PC-3 (cell line): ENCODE results near the gene ANKFN1. TPM values are rescaled to one million over a fixed set of nuclear protein-coding genes. Genes with fewer than 3 reads are reported as not detected.

Experiments used
- ATAC-seq: fragments of 200-7000 bp; cut with Tn5 transposase; 2 replicates; pipeline ENCODE4 v1.9.1; 2020; ENCODE audit warnings: mild to moderate bottlenecking, moderate library complexity
- BruUV-seq: library from RNA; stranded (reverse); fragments of 400-500 nt; replicated peaks from 2 replicates; lab custom pipeline; 2021; lab: Mats Ljungman, UMichigan
- CTCF ChIA-PET: fragments of 300-600 bp; sonication (Branson Sonifier 250); formaldehyde crosslinking; loops from one replicate; lab custom pipeline; 2022; ENCODE audit warnings: antibody characterized with exemption; lab: Charles Lee
- POLR2A ChIA-PET: fragments of 300-600 bp; sonication (Branson Sonifier 250); formaldehyde crosslinking; loops from one replicate; lab custom pipeline; 2022; ENCODE audit warnings: antibody characterized with exemption; ENCODE audit not compliant: unreplicated experiment; lab: Charles Lee
- DNase-seq: peaks from one replicate; pipeline ENCODE4 v3.0.0-alpha.2; 2015
- H2AFZ ChIP-seq: fragments of 300-600 bp; sonication (generic); 2 replicates; pipeline ENCODE4 v1.6.0; 2016; ENCODE audit warnings: antibody characterized with exemption, low read length
- H3F3A ChIP-seq: fragments of 300-600 bp; sonication (generic); one replicate; pipeline ENCODE4 v1.6.0; 2017; ENCODE audit warnings: antibody characterized with exemption, low read length, control low read depth, mild to moderate bottlenecking; ENCODE audit not compliant: unreplicated experiment
- H3K27ac ChIP-seq: fragments of 300-600 bp; sonication (generic); 2 replicates; pipeline ENCODE4 v1.5.1; 2016; ENCODE audit warnings: mild to moderate bottlenecking, low read length
- H3K27me3 ChIP-seq: fragments of 300-600 bp; sonication (generic); 2 replicates; pipeline ENCODE4 v1.6.1; 2016; ENCODE audit warnings: low read length, mixed read lengths
- H3K36me3 ChIP-seq: fragments of 300-600 bp; sonication (generic); 2 replicates; pipeline ENCODE4 v1.6.1; 2016; ENCODE audit warnings: low read depth, mixed run types, low read length, mixed read lengths
- H3K4me1 ChIP-seq: fragments of 300-600 bp; sonication (generic); 2 replicates; pipeline ENCODE4 v1.5.1; 2016; ENCODE audit warnings: low read length; ENCODE audit not compliant: insufficient read depth
- H3K4me2 ChIP-seq: fragments of 300-600 bp; sonication (generic); 2 replicates; pipeline ENCODE4 v1.6.0; 2016; ENCODE audit warnings: low read length
- H3K4me3 ChIP-seq: fragments of 300-600 bp; sonication (generic); 2 replicates; pipeline ENCODE4 v1.5.1; 2016; ENCODE audit warnings: mild to moderate bottlenecking, low read length, mixed read lengths
- H3K79me2 ChIP-seq: fragments of 300-600 bp; sonication (generic); 2 replicates; pipeline ENCODE4 v1.6.1; 2017; ENCODE audit warnings: low read length, mixed read lengths
- H3K9ac ChIP-seq: fragments of 300-600 bp; sonication (generic); 2 replicates; pipeline ENCODE4 v1.6.0; 2016; ENCODE audit warnings: mild to moderate bottlenecking, low read length
- H3K9me2 ChIP-seq: fragments of 300-600 bp; sonication (generic); replicated peaks from 2 replicates; pipeline ENCODE4 v1.6.1; 2016; ENCODE audit warnings: mixed run types, low read length, mixed read lengths
- H3K9me3 ChIP-seq: fragments of 300-600 bp; sonication (generic); 2 replicates; pipeline ENCODE4 v1.6.1; 2016; ENCODE audit warnings: low read length, mixed read lengths
- H4K20me1 ChIP-seq: fragments of 300-600 bp; sonication (generic); 2 replicates; pipeline ENCODE4 v1.6.1; 2016; ENCODE audit warnings: low read length, mixed read lengths
- EZH2 ChIP-seq: fragments of 300-600 bp; sonication (generic); IDR thresholded peaks from one replicate; pipeline ENCODE4 v1.6.1; 2017; ENCODE audit warnings: antibody characterized with exemption, mild to moderate bottlenecking, low read length; ENCODE audit not compliant: unreplicated experiment
- EZH2phosphoT487 ChIP-seq: fragments of 300-600 bp; sonication (generic); IDR thresholded peaks from 2 replicates; pipeline ENCODE4 v1.6.1; 2018; ENCODE audit warnings: mild to moderate bottlenecking, antibody characterized with exemption, low read length, borderline replicate concordance
- intact Hi-C: fragments of 100-400 bp; cut with micrococcal nuclease; formaldehyde crosslinking; loops from 2 replicates; pipeline ENCODE4 v1.9.0; 2023
- total RNA-seq: library from RNA; depleted of rRNA; stranded (reverse); fragments of >200 nt; gene quantifications from 2 replicates; pipeline ENCODE4 v1.2.3, GENCODE V29; 2014
- TF ChIP-seq, protein P1 (sequence below): fragments of 300-600 bp; sonication (generic); conservative IDR thresholded peaks from 2 replicates; pipeline ENCODE4 v1.5.1; 2017; ENCODE audit warnings: antibody characterized with exemption, low read depth, mild to moderate bottlenecking, low read length

Gene ANKFN1
- total RNA-seq, 1 experiment from 2014 or later: not detected

- TF ChIP-seq, protein P1, sequence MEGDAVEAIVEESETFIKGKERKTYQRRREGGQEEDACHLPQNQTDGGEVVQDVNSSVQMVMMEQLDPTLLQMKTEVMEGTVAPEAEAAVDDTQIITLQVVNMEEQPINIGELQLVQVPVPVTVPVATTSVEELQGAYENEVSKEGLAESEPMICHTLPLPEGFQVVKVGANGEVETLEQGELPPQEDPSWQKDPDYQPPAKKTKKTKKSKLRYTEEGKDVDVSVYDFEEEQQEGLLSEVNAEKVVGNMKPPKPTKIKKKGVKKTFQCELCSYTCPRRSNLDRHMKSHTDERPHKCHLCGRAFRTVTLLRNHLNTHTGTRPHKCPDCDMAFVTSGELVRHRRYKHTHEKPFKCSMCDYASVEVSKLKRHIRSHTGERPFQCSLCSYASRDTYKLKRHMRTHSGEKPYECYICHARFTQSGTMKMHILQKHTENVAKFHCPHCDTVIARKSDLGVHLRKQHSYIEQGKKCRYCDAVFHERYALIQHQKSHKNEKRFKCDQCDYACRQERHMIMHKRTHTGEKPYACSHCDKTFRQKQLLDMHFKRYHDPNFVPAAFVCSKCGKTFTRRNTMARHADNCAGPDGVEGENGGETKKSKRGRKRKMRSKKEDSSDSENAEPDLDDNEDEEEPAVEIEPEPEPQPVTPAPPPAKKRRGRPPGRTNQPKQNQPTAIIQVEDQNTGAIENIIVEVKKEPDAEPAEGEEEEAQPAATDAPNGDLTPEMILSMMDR: no peak
- TF ChIP-seq EZH2phosphoT487 (no peak), EZH2 (no peak)
- no peak for ATAC-seq
Measured at GRCh38 chr17:56150649-56151048, 2.6 kb upstream of the ANKFN1 start.

DNA sequence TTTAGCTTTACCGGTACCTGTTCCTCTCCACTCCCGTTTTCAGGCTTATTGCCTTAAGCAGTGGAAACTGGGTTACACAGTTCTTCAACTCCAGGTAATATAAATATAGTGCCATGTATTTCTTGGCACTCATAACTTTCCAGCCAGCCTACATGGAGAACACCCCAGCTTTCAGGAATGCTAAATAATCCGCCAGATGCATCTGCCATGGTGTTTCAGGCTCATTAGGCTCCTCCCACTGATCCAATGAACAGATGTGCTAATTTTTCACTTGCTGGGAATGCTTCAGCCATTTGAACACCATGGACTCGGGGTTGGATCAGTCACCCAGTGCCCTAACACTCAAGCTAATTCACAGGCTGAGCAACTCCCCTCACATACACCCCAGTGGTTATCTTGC lies 4.6 kb downstream of the ANKFN1 start:
- no peaks in the 10 kb centered on the region for H3K9me3 ChIP-seq
- ATAC-seq (no peak), DNase-seq (no peak)
- no peak overlapping the region for H3K4me3 ChIP-seq
- CTCF ChIA-PET: no interaction called here
- H3K9ac ChIP-seq: no peak overlapping the region
- POLR2A ChIA-PET: no interaction called here
- H3K9me2 ChIP-seq: no peaks in the 10 kb centered on the region
- H3K27me3 ChIP-seq: no peaks in the 10 kb centered on the region
- H3F3A ChIP-seq: no peaks in the 10 kb centered on the region
- no peak overlapping the region for H3K4me2 ChIP-seq
- TF ChIP-seq EZH2 (no peak), EZH2phosphoT487 (no peak)
- TF ChIP-seq, protein P1: no peak
- intact Hi-C loops: no loop called here
- H3K79me2 ChIP-seq: no peaks in the 10 kb centered on the region
- BruUV-seq: no TSS peak
- H4K20me1 ChIP-seq: no peaks in the 10 kb centered on the region
- H2AFZ ChIP-seq: no peak overlapping the region
- H3K36me3 ChIP-seq: no peaks in the 10 kb centered on the region
- no peaks in the 10 kb centered on the region for H3K4me1 ChIP-seq
- no peak overlapping the region for H3K27ac ChIP-seq

More at GRCh38 chr17:56150649-56151048, 2.6 kb upstream of the ANKFN1 start:
- no peaks in the 10 kb centered on the region for H3K36me3 ChIP-seq
- no peak overlapping the region for H2AFZ ChIP-seq
- ChIA-PET POLR2A (no interaction called here), CTCF (no interaction called here)
- DNase-seq: no peak
- no peak overlapping the region for H3K4me2 ChIP-seq
- H4K20me1 ChIP-seq: no peaks in the 10 kb centered on the region
- BruUV-seq: no TSS peak
- H3K4me3 ChIP-seq: no peak overlapping the region
- H3K9me3 ChIP-seq: no peaks in the 10 kb centered on the region
- H3K4me1 ChIP-seq: no peaks in the 10 kb centered on the region
- no peaks in the 10 kb centered on the region for H3F3A ChIP-seq
- H3K9ac ChIP-seq: no peak overlapping the region
- no peaks in the 10 kb centered on the region for H3K9me2 ChIP-seq
- intact Hi-C loops: no loop called here
- no peaks in the 10 kb centered on the region for H3K27me3 ChIP-seq
- H3K27ac ChIP-seq: no peak overlapping the region
- H3K79me2 ChIP-seq: no peaks in the 10 kb centered on the region

GRCh38 chr17:56158344-56158743 lies 5.1 kb downstream of the ANKFN1 start:
- intact Hi-C loops: no loop called here
- no peaks in the 10 kb centered on the region for H3K36me3 ChIP-seq
- ChIA-PET CTCF (no interaction called here), POLR2A (no interaction called here)
- no peaks in the 10 kb centered on the region for H3K9me2 ChIP-seq
- H4K20me1 ChIP-seq: no peaks in the 10 kb centered on the region
- no peaks in the 10 kb centered on the region for H3K4me1 ChIP-seq
- H3F3A ChIP-seq: no peaks in the 10 kb centered on the region
- no peak overlapping the region for H2AFZ ChIP-seq
- H3K9ac ChIP-seq: no peak overlapping the region
- no peaks in the 10 kb centered on the region for H3K9me3 ChIP-seq
- no peaks in the 10 kb centered on the region for H3K27me3 ChIP-seq
- H3K4me3 ChIP-seq: no peak overlapping the region
- no peaks in the 10 kb centered on the region for H3K79me2 ChIP-seq
- no TSS peak for BruUV-seq
- no peak overlapping the region for H3K4me2 ChIP-seq
- no peak overlapping the region for H3K27ac ChIP-seq
- no peak for ATAC-seq
- TF ChIP-seq EZH2 (no peak), EZH2phosphoT487 (no peak)
- TF ChIP-seq, protein P1: no peak
- no peak for DNase-seq
